Fibroblast of pulmonary artery (primary cell): ENCODE measurements around the gene ALOX15.
"Not testable (repeated sequence)": the region's sequence is repeated elsewhere in the genome, so short reads cannot be mapped to it uniquely, and the experiment has no call there.

Experiments
- DNase-seq: peaks from one replicate; pipeline ENCODE4 v3.0.0-alpha.2; 2010; ENCODE audit warnings: low read depth
- H3K4me3 ChIP-seq: replicated peaks from 2 replicates; pipeline ENCODE4 v1.5.1; 2011; ENCODE audit warnings: low read depth, mild to moderate bottlenecking, control low read depth, low read length, moderate library complexity
- TF ChIP-seq, protein P1 (sequence below): IDR thresholded peaks from 2 replicates; pipeline ENCODE4 v1.5.1; 2011; ENCODE audit warnings: mild to moderate bottlenecking, control low read depth, low read length, inconsistent platforms; ENCODE audit errors: missing control alignments

Gene ALOX15

GRCh38 chr17:4616476-4616875, 25.0 kb downstream of the ALOX15 start:
- TF ChIP-seq, protein P1, sequence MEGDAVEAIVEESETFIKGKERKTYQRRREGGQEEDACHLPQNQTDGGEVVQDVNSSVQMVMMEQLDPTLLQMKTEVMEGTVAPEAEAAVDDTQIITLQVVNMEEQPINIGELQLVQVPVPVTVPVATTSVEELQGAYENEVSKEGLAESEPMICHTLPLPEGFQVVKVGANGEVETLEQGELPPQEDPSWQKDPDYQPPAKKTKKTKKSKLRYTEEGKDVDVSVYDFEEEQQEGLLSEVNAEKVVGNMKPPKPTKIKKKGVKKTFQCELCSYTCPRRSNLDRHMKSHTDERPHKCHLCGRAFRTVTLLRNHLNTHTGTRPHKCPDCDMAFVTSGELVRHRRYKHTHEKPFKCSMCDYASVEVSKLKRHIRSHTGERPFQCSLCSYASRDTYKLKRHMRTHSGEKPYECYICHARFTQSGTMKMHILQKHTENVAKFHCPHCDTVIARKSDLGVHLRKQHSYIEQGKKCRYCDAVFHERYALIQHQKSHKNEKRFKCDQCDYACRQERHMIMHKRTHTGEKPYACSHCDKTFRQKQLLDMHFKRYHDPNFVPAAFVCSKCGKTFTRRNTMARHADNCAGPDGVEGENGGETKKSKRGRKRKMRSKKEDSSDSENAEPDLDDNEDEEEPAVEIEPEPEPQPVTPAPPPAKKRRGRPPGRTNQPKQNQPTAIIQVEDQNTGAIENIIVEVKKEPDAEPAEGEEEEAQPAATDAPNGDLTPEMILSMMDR: no peak
- no peak for DNase-seq
- H3K4me3 ChIP-seq: no peak overlapping the region

- TF ChIP-seq, protein P1: no peak
- DNase-seq: no peak
- H3K4me3 ChIP-seq: no peak overlapping the region
These were observed 30.8 kb downstream of the ALOX15 start for GRCh38 chr17:4610656-4611055.

- no peak for DNase-seq
- no peak overlapping the region for H3K4me3 ChIP-seq
- TF ChIP-seq, protein P1: no peak
These were observed 31.3 kb downstream of the ALOX15 start for GRCh38 chr17:4610162-4610561.

- DNase-seq: no peak
- TF ChIP-seq, protein P1: no peak
- H3K4me3 ChIP-seq: no peak overlapping the region
These were observed 31.7 kb downstream of the ALOX15 start for GRCh38 chr17:4609761-4610160.

DNA sequence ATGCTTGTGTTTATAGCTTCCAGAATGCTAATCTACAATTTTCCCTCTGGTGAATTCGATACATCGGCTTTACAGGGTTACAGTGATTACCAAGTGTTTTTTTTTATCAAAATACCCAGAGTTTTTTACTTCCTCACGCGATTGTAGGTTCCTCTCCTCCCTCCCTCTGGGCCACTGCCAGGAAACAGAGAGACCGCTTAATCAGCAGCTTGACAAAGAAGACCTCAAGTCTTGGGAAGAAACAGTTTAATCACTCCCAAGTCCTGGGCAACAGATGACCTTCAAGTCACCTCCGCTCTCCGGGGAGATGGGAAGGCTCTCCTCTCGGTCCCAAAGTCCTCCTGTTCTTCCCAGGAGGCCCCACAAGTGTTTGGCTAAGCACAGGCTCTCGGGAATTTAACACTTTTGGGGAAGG, 33.7 kb downstream of the ALOX15 start:
- DNase-seq: peak; percentile 71
- no peak overlapping the region for H3K4me3 ChIP-seq
- TF ChIP-seq, protein P1: no peak

GRCh38 chr17:4607261-4607741, 34.2 kb downstream of the ALOX15 start:
- TF ChIP-seq, protein P1: no peak
- DNase-seq: no peak
- H3K4me3 ChIP-seq: no peak overlapping the region

- TF ChIP-seq, protein P1: no peak
- DNase-seq: no peak
- H3K4me3 ChIP-seq: no peak overlapping the region
These were observed 35.7 kb downstream of the ALOX15 start for GRCh38 chr17:4605826-4606225.

- DNase-seq, H3K4me3 ChIP-seq: not testable (repeated sequence)
These were observed 36.7 kb downstream of the ALOX15 start for GRCh38 chr17:4604736-4605135.
